ENCODE measurements around the gene PDE10A.

DNA sequence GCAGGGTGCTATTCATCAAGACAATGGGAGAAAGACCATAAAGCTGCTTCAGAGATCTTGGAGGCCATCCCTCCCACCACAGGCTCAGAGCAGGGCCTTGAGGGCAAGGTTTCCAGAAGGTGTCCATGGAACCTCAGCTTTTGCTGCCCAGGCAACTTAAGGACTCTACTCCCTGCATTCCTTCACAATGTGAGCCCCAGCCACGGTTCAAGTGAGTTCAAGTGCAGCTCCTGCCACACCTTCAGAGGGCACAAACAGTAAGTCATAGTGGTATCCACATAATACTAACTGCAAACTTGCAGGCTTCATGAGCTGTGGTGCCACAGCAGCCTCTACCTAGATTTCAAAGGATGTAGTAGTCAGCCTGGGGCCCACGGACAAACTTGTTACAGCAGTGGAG is 209.6 kb downstream of the PDE10A start:
- TF ChIP-seq CTCF (conservative IDR thresholded peaks at IDR 0.05; ENCODE audit: low read depth, low read length) = no peak
- no peak for TF ChIP-seq EZH2phosphoT487 (IDR thresholded peaks at IDR 0.05; ENCODE audit: borderline replicate concordance, low read length)

All from PC-3 (cell line).